Hepatocyte (in vitro differentiated cells): ENCODE results near the gene MUC15. TPM values are rescaled to one million over a fixed set of nuclear protein-coding genes. Genes with fewer than 3 reads are reported as not detected.

Experiments
- DNase-seq: peaks from one replicate; pipeline ENCODE4 v3.0.0-alpha.2; 2016; ENCODE audit warnings: low spot score
- H2AFZ ChIP-seq: fragments of 200-600 bp; sonication (generic); 2 replicates; pipeline ENCODE4 v1.6.0; 2016; ENCODE audit warnings: antibody characterized with exemption, mild to moderate bottlenecking
- H3K27ac ChIP-seq: fragments of 200-600 bp; sonication (generic); 2 replicates; pipeline ENCODE4 v1.5.1; 2016; ENCODE audit warnings: mild to moderate bottlenecking
- H3K27me3 ChIP-seq: fragments of 200-600 bp; sonication (generic); 2 replicates; pipeline ENCODE4 v1.6.1; 2016
- H3K36me3 ChIP-seq: fragments of 200-600 bp; sonication (generic); replicated peaks from 2 replicates; pipeline ENCODE4 v1.5.1; 2016; ENCODE audit warnings: low read depth; ENCODE audit not compliant: insufficient read depth
- H3K4me1 ChIP-seq: fragments of 200-600 bp; sonication (generic); 2 replicates; pipeline ENCODE4 v1.5.1; 2016; ENCODE audit warnings: mild to moderate bottlenecking, moderate library complexity; ENCODE audit not compliant: insufficient read depth
- H3K4me2 ChIP-seq: fragments of 200-600 bp; sonication (generic); 2 replicates; pipeline ENCODE4 v1.6.0; 2016
- H3K4me3 ChIP-seq: fragments of 200-600 bp; sonication (generic); 2 replicates; pipeline ENCODE4 v1.5.1; 2016; ENCODE audit warnings: mild to moderate bottlenecking
- H3K79me2 ChIP-seq: fragments of 200-600 bp; sonication (generic); 2 replicates; pipeline ENCODE4 v1.6.0; 2017; ENCODE audit warnings: mild to moderate bottlenecking
- H3K9me2 ChIP-seq: fragments of 200-600 bp; sonication (generic); replicated peaks from 2 replicates; pipeline ENCODE4 v1.6.0; 2017; ENCODE audit warnings: mild to moderate bottlenecking; ENCODE audit not compliant: insufficient read depth
- H3K9me3 ChIP-seq: fragments of 200-600 bp; sonication (generic); 2 replicates; pipeline ENCODE4 v1.5.1; 2016; ENCODE audit warnings: low read depth, mild to moderate bottlenecking
- H4K20me1 ChIP-seq: fragments of 200-600 bp; sonication (generic); 2 replicates; pipeline ENCODE4 v1.6.0; 2016; ENCODE audit warnings: mild to moderate bottlenecking; ENCODE audit not compliant: insufficient read depth, poor library complexity, severe bottlenecking
- EZH2 ChIP-seq: fragments of 200-600 bp; sonication (generic); IDR thresholded peaks from 2 replicates; pipeline ENCODE4 v1.6.1; 2016; ENCODE audit warnings: antibody characterized with exemption, mild to moderate bottlenecking, borderline replicate concordance
- EZH2phosphoT487 ChIP-seq: fragments of 200-600 bp; sonication (generic); IDR thresholded peaks from one replicate; pipeline ENCODE4 v1.6.1; 2018; ENCODE audit warnings: antibody characterized with exemption, mild to moderate bottlenecking, low read depth, moderate library complexity; ENCODE audit not compliant: unreplicated experiment, severe bottlenecking
- WGBS: methylation state at CpG from one replicate; pipeline ENCODE4 v1.1.6; 2016; ENCODE audit warnings: low lambda C conversion rate; ENCODE audit errors: missing lambda C conversion rate; 5-methylcytosine and 5-hydroxymethylcytosine counted together
- polyA plus RNA-seq: library from polyadenylated mRNA; unstranded; fragments of >200 nt; fragmentation: Nextera tagmentation; extraction: Ambion mirVana; gene quantifications from 2 replicates; pipeline ENCODE4 v1.2.1, GENCODE V29; 2016
- total RNA-seq: library from RNA; depleted of rRNA; stranded (reverse); fragments of >200 nt; gene quantifications from 2 replicates; pipeline ENCODE4 v1.2.3, GENCODE V29; 2014
- TF ChIP-seq, protein P1 (sequence below): fragments of 200-600 bp; sonication (generic); IDR thresholded peaks from 2 replicates; pipeline ENCODE4 v1.5.1; 2016; ENCODE audit warnings: antibody characterized with exemption, mild to moderate bottlenecking; ENCODE audit not compliant: poor library complexity

The MUC15 gene
- total and polyA plus RNA-seq, 2 experiments from 2014 or later = 0.73 TPM; not detected in 1

DNA sequence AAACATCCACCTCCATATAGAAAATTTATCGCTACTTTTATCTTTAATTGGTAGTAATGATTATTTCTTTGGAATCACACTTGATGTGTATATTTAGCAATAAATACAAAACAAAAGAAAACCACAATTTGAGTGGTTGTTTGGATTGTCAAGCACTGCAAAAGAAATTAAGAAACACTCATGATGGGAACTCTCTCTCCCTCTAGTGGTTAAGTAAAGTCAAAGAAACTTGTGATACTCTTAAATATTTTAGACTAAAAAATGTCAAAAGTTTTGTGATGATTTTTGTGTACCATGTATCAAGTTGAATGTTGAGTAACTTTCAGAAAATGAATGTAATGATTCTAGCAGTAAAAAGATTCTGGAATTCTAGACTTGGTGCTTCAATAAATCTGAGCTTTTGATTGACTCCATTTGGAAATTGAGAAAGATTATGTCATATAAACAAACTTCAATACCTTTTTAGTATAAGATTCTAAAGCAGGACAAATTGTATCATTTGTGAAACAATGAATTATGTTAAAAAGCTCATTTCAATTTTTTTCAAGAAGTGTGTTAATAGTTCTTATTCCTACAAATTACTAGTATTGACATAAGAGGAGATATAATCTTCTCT lies 20.8 kb downstream of the MUC15 start:
- Histone ChIP-seq H3K4me3 (no peak overlapping the region), H3K9me2 (no peaks in the 10 kb centered on the region), H3K79me2 (no peaks in the 10 kb centered on the region), H3K36me3 (no peaks in the 10 kb centered on the region), H3K27me3 (no peaks in the 10 kb centered on the region), H3K9me3 (no peaks in the 10 kb centered on the region), H3K4me1 (no peaks in the 10 kb centered on the region), H3K4me2 (no peak overlapping the region), H2AFZ (no peak overlapping the region), H3K27ac (no peak overlapping the region), H4K20me1 (no peaks in the 10 kb centered on the region)
- DNase-seq = no peak
- no peak for TF ChIP-seq EZH2phosphoT487
- TF ChIP-seq, protein P1, sequence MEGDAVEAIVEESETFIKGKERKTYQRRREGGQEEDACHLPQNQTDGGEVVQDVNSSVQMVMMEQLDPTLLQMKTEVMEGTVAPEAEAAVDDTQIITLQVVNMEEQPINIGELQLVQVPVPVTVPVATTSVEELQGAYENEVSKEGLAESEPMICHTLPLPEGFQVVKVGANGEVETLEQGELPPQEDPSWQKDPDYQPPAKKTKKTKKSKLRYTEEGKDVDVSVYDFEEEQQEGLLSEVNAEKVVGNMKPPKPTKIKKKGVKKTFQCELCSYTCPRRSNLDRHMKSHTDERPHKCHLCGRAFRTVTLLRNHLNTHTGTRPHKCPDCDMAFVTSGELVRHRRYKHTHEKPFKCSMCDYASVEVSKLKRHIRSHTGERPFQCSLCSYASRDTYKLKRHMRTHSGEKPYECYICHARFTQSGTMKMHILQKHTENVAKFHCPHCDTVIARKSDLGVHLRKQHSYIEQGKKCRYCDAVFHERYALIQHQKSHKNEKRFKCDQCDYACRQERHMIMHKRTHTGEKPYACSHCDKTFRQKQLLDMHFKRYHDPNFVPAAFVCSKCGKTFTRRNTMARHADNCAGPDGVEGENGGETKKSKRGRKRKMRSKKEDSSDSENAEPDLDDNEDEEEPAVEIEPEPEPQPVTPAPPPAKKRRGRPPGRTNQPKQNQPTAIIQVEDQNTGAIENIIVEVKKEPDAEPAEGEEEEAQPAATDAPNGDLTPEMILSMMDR = peak; percentile 53
- 23% methylated on average over 1 of the region's 1 CpG for WGBS

DNA sequence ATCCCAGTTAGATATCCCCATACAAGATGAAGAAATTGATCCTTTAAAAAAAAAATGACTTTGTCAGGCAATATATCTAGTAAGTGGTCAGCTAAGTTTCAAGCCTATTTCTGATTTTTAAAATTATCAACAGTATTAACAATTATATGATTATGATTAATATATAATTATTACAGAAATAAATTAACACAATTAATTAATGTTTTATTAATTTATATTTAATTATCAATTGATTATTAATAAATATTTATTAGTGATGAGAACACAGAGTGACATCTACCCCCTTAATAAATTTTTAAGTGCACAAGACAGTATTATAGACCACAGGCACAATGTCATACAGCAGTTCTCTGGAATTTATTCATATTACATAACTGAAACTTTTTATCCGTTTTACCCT lies 22.0 kb downstream of the MUC15 start:
- TF ChIP-seq, protein P1 = no peak
- TF ChIP-seq EZH2 (no peak), EZH2phosphoT487 (no peak)
- Histone ChIP-seq H3K27ac (no peak overlapping the region), H3K4me3 (no peak overlapping the region), H3K9me3 (no peaks in the 10 kb centered on the region), H3K4me2 (no peak overlapping the region), H3K36me3 (no peaks in the 10 kb centered on the region), H3K9me2 (no peaks in the 10 kb centered on the region), H3K79me2 (no peaks in the 10 kb centered on the region), H3K27me3 (no peaks in the 10 kb centered on the region), H2AFZ (no peak overlapping the region), H4K20me1 (no peaks in the 10 kb centered on the region), H3K4me1 (no peaks in the 10 kb centered on the region)
- 91% methylated on average over 1 of the region's 1 CpG for WGBS
- DNase-seq = no peak

DNA sequence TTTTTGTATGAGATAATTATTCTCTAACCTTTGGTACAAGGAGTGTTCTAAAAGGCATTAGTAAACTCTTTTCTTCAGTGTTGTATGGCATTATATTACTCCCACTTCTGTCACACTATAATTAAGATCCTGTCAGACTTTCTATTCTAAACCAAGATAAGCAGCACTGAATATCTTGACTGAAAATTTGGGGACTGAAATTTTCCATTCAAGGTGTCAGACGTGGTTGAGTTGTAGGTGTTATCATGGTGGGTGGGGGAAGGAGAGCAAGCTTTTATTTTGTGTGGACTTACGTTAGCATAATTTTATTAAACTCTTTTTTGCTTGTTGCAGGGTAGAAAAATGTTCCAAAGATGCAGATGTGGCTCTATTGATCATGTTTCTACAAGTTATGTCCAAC lies 22.9 kb downstream of the MUC15 start:
- no peak for DNase-seq
- Histone ChIP-seq H3K4me3 (no peak overlapping the region), H3K79me2 (no peaks in the 10 kb centered on the region), H3K4me1 (no peaks in the 10 kb centered on the region), H2AFZ (no peak overlapping the region), H4K20me1 (no peaks in the 10 kb centered on the region), H3K9me2 (no peaks in the 10 kb centered on the region), H3K9me3 (no peaks in the 10 kb centered on the region), H3K27ac (no peak overlapping the region), H3K4me2 (no peak overlapping the region), H3K36me3 (no peaks in the 10 kb centered on the region), H3K27me3 (no peaks in the 10 kb centered on the region)
- 47% methylated on average over 2 of the region's 2 CpGs for WGBS
- TF ChIP-seq EZH2phosphoT487 (no peak), EZH2 (no peak)
- TF ChIP-seq, protein P1 = no peak

GRCh38 chr11:26541870-26542269 lies 30.2 kb downstream of the MUC15 start:
- Histone ChIP-seq H3K79me2 (no peaks in the 10 kb centered on the region), H3K4me1 (no peaks in the 10 kb centered on the region), H3K9me2 (no peaks in the 10 kb centered on the region), H3K27ac (no peak overlapping the region), H2AFZ (no peak overlapping the region), H3K27me3 (no peaks in the 10 kb centered on the region), H4K20me1 (no peaks in the 10 kb centered on the region), H3K4me2 (no peak overlapping the region), H3K4me3 (no peak overlapping the region), H3K36me3 (no peaks in the 10 kb centered on the region), H3K9me3 (no peaks in the 10 kb centered on the region)
- 89% methylated on average over 2 of the region's 2 CpGs for WGBS
- no peak for DNase-seq
- TF ChIP-seq EZH2 = no peak
- TF ChIP-seq, protein P1 = no peak
- no peak for TF ChIP-seq EZH2phosphoT487
